Activated T-cell treated with anti-CD3 and anti-CD28 coated beads, Interleukin-2, amount 50 U/mL, for 1 hour (primary cell): ENCODE data around the gene INSL3.
A peak's percentile ranks its signal among the peaks of the same experiment; 100 is the strongest.

Experiments
- DNase-seq: peaks from one replicate; pipeline ENCODE4 v3.0.0-alpha.2; 2020

The INSL3 gene, protein sequence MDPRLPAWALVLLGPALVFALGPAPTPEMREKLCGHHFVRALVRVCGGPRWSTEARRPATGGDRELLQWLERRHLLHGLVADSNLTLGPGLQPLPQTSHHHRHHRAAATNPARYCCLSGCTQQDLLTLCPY

DNA sequence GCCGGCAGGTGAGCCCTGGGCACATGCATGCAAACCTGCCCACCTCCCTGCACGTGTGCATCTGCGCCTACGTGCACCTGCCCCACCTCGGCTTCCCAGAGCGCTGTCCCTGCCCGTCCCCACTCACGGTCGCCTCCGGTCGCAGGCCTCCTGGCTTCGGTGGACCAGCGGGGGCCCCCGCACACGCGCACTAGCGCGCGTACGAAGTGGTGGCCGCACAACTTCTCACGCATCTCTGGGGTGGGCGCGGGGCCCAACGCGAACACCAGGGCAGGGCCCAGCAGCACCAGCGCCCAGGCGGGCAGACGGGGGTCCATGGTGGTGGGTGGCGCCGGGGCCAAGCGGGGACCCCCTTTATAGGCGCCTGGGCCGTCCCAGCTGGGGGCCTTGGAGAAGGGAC is at the start of gene INSL3:
Gene INSL3 (minus strand): TSS at position 330 of the 400 bp plus-strand sequence. CDS start 13 bp downstream, at position 317.
- DNase-seq = no peak

DNA sequence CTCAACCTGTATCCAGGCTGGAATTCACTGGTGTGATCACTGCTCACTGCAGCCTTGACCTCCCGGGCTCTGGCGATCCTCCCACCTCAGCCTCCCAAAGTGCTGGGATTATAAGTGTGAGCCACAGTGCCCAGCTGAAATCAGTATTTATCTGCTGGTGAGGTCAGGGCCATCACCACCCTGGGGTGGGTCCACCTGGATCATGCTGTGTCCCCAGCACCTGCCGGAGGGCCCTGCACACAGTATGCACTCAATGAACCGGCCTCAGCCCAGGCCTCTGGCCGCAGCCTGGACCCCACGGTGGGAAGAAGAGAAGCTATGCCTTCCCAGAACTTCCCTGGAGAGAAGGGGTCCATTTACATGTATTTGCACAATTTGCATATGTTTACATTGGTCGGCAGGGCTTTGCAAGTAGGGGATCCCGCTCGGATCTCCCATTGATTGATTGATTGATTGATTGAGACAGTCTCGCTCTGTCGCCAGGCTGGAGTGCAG is 47.8 kb upstream of the INSL3 start:
- DNase-seq = no peak

DNA sequence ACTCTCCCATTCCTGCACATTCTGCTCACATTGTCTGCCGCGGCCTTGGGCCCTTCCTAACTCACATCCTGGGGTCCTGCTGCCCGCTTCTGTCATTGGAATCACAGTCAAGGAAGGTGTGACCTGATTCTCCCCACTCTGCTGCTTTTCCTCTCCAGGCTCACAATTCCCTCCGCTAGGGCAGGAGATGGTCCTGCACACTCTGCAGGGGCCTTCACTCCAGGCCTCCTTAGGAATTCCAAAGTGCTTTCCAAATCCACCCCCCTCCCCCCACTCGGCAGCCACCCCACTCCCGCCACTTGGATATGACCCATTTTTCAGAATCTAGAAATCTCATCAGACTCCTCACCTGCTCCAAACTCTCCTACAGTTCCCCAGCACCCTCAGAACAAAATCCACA is 47.4 kb upstream of the INSL3 start:
- no peak for DNase-seq

DNA sequence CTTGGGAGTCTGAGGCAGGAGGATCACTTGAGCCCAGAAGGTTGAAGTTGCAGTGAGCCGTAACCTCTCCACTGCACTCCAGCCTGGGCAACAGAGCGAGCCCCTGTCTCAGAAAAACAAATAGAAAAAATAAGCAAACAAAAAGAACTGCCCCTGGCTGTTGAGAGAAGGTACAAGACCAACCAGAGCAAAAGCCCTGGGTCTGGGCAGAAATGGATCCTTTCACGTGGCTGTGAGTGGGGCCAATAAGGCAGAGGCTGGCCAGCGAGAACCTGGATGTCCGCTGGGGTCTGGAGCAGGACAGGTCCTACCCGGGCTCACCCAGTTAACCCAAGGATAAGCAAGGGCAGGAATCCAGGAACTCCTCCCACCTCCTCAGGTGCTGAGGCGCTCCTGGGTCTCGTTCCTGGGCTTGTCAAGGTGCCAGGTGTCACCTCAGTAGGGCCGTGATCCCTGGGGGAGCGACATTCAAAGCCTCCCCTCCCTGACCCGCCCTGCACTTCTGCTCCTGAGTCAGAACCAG is 45.7 kb upstream of the INSL3 start:
- no peak for DNase-seq

DNA sequence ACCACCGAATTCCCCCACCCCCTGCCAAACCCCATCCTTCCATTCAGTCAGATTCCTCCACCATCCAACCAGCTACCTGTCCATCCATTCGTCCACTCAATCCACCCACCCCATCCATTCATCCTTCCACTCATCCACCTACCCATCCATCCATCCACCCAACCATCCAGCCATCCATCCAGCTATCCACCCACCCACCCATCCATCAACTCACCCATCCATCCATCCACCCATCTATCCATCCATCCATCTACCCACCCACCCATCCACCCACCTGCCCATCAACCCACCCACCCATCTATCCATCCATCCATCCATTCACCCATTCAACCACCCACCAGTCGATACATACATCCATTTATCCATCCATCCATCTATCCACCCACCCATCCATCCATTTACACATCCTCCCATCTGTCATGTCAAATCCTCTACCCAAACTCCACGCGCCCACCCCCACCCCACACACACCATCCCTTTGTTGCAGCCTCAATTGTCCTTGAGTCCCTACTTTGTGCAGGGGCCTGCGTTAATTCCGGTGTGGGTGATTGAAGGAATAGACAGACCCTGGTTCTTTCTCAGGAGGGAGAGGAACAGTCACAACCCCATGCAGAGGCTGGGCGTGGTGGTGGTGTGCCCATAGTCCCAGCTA is 45.1 kb upstream of the INSL3 start:
- DNase-seq = no peak

DNA sequence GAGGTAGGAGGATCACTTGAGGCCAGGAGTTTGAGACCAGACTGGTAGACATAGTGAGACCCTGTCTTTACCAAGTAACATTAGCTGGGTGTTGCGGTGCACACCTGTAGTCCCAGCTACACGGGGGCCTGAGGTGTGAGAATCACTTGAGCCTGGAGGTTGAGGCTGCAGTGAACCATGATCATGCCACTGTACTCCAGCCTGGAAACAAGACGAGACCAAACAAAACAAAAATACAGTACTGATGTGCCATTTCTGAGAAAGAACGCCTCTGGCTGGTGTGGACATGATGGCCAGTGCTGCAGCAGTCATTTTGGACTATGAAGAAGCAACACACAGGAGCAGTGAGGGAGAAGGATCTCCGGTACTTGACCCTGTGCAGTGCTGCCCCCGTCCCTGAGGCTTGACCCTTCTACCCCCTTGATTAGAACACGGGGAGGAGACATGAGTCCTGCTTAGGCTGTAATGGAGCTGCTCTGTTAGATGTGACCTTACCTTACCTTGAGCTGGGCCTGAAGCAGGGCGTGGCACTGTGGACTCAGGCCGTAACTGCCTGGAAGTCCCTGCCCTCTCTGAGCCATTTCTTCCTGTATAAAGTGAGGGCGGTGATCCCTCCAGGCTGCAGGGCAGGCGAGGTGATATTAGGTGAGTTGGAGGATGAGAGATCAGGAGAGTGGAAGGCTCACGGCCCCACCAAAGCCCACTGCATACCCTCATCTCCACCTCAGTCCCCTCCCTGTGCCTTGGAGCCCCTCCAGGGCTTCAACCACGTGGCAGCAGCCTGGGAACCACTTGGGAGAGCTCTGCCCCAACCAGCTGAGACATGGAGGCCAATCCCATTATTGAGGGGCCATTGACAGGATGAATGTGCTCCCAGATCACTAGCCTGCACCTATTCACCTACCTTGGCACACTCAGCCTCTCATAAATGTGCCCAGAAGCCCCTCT is 44.3 kb upstream of the INSL3 start:
- no peak for DNase-seq

DNA sequence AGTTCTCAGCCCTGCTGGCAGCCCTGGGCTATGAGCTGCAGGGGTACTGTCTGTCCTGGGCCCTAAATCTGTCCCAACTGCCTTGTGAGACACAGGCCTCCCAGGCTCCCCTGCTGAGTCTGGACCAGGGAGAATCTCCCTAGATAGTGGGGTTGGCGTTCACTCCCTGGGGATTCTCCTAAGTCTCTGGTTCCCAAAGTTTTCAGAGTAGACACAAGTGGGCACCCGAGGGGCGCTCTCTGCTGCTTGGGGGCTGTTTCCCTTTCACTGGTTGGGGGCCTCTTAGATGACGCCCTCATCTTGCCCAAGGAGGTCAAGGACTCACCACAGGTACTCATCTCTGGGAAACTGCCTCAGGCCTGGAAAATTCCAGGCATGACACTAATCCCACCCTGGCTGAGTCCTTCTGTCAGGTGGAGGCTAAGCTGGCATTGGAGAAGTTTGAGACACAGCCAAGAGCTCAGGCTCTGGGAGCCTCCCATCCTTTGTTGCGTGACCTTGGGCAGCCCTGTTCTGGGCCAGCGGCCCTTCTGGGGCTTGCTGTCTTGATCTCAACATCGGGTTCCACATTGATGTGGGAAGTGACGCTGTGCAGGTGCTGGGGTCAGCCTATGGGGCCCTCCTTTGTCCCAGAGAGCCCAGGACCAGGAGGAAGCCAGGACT is 42.3 kb upstream of the INSL3 start:
- no peak for DNase-seq

DNA sequence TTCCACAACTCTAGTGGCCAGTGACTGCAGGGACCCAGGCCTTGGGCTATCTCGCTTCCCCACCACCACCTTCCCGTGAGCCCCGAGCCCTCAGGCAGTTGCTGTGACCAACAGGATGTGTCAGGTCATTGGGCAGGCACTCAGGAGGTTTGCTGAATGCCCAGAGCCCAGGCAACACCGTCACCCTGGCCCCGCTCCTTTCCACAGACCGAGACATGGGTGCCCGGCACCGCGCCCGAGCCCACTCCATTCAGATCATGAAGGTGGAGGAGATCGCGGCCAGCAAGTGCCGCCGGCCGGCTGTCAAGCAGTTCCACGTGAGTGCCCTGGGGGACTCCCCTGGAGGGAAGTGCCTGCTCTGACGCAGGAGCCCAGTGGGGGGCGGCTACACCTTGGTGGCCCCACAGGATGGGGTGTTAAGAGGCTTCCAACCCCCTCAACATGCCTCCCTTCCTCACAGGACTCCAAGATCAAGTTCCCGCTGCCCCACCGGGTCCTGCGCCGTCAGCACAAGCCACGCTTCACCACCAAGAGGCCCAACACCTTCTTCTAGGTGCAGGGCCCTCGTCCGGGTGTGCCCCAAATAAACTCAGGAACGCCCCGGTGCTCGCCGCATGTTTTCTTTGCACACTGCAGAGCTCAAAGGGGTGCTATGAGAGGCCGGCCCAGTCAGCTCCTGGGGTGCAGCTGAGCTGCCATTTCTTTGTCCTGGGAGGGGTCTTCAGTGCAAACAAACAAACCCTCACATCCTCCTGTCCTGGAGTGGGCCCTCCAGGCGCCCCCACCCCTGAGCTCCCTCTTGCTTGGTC is 41.6 kb upstream of the INSL3 start:
- DNase-seq = no peak

DNA sequence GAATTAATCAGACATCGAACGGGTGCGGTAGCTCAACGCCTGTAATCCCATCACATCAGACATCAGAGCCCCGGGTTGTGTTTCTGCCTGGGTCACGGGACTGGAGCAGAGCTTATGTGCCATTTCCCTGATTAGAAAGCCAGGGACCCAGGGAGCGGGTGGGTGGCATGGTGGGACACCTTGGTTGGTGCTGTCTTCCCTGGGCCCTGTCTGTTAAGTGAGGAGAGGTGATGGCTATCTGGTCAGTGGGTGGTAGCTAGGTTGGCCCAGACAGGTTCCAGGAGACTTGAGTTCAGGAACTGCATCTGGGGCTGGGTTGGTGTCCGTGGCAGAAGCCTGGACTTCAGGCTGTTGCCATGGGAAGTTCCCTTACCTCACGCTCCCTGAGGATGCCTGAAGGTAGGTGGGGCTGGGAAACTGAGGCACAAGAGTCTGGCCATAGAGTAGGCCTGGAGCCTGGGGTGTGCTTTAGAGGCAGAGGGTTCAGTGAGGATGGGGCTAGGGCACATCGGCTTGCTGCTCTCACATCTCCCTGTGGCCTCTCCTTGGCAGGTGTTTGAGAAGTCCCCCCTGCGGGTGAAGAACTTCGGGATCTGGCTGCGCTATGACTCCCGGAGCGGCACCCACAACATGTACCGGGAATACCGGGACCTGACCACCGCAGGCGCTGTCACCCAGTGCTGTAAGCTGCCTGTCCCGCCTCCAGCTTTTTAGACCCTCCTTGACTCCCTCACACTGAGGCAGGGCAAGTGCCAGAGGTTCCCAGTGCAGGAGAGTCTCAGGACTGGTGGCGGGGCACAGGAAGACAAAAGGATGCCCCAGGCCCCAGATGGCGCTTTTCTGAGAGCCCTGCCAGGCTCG is 40.5 kb upstream of the INSL3 start:
- DNase-seq = no peak

DNA sequence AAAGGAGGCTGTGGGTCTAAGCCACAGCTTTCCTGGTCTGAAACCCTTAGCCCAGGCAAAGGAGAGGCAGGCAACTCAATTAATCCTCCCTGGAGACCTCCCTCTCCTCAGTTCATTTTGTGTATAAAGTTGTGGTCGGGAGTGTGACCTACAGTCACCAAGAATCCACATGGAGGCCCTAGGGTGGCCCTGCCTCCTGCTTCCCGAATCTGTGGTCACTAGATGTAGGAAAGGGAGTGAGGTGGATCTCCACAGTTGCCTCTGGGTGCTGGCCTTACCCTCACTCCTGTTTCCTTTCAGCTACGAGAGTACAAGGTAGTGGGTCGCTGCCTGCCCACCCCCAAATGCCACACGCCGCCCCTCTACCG is 39.7 kb upstream of the INSL3 start:
- no peak for DNase-seq

DNA sequence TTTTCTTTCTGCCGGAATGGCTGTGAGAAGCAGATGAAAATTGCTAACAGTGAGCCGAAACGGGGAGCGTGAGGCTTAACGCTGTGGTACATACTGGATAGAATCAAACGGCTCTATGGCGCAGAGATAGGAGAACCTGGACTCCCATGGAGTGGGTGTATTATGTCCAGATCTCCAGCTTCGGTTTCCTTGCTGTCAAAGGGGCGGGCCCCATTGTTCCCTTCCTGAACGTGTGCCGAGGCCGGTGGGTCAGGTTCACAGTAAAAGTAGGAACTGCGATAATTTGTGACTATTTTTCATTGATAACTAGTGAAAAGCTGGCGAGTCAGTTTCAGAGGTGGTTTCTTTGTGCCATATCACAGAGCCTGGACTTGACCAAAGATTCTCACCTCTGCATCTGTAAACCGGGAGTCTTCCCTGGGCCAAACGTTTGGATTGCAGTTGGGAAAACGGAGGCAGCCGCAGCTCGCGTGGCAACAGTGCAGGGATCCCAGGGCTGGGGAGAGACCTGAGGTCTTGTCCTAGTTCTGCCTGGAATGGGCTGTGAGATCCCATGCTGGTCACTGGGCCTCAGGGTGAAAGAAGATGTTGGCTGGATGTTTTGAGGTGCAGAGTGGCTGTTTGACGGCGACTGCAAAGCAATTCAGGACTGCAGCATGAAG is 39.1 kb upstream of the INSL3 start:
- no peak for DNase-seq

DNA sequence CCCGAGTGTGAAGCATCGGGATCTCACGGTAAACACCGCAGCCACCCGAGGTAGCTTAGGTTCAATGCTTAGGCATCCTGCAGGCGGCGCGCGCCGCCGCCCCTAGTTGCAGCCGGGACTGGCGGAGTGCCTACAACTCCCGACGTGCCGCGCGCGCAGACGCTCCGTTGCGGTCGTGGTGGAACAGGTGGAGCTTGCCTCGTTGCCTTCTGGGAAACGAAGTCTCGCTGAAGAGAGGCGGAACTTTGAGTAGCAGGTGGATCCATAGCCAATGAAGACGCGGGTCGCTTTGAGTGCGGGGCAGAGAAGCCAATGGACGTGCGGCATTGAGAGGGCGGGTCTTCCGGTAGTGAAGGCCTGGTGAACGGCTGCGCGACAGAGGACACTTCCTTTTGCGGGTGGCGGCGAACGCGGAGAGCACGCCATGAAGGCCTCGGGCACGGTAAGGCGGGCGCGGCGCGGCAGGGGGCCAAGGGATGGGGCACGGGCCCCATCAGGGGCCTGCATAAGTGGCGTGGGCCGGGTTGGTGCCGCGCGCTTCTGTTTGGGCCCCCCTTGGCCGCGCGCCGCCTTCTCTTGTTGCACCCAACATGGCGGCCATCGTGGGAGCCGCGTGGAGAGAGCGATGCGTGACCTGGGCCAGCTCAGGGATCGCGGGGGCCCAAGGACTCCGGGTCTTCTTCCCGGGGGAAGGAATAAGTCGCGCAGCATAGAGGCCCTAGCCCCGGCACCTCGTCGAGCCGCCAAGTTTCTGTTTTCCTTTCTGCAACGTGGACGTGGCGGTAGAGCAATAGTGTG is 38.4 kb upstream of the INSL3 start, which contains the start of gene RPL18A:
Gene RPL18A (plus strand): TSS at position 378 of the 798 bp plus-strand sequence. CDS start 47 bp downstream, at position 425.
- DNase-seq = peak; percentile 97

DNA sequence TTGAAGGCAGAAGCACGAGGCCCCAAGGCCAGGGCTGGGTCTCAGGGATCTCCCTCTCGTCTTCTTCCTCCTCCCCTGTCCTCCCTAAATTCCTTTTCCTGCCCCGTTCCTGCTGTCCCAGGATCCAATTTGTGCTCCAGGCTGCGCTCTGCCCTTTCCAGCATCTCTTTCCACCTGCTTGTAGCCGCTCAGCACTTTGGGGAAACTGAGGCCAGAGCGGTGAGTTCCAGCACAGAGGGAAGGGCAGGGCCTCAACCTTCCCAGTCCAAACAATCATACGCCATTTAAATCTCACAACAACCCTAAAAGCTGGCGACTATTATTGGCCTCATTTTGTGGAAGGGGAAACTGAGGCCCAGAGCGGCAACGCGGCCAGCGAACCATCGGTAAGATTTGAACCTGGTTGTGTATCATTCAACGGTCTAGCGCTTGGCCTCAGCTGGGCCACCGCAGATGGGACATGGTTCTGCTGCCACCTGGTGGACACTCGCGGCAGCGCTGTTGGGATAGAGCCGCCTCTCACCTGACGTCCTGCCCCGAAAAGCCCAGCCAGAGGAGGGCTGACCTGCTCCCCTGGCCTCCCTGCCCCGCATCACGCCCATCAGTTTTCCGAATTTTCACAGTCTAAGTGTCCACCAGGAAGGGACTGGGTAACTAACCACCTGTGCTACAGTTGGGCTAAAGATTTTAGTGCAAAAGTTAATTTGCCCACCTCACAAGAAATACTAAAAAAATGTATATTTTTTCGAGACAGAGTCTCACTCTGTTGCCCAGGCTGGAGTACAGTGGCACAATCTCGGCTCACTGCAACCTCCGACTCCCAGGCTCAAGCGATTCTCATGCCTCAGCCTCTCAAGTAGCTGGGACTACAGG is 34.2 kb upstream of the INSL3 start:
- peak; percentile 94 for DNase-seq

DNA sequence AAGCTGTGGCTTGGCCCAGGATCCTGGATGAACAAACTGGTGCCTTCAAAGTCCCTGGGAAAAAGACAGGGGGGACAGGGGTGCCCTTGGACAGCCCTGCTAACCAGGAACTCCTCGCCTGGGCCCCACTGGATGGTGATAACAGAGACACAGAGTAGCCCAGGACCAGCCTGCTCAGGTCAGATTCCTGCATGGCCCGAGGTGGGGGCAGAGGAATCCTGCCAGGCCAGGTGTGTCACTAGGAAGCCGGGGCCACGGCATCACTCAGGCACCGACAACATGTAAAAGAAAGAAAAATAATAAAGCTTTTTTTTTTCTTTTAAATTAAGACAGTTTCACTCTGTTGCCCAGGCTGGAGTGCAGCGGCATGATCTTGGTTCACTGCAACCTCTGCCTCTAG is 32.7 kb upstream of the INSL3 start:
- DNase-seq = no peak

DNA sequence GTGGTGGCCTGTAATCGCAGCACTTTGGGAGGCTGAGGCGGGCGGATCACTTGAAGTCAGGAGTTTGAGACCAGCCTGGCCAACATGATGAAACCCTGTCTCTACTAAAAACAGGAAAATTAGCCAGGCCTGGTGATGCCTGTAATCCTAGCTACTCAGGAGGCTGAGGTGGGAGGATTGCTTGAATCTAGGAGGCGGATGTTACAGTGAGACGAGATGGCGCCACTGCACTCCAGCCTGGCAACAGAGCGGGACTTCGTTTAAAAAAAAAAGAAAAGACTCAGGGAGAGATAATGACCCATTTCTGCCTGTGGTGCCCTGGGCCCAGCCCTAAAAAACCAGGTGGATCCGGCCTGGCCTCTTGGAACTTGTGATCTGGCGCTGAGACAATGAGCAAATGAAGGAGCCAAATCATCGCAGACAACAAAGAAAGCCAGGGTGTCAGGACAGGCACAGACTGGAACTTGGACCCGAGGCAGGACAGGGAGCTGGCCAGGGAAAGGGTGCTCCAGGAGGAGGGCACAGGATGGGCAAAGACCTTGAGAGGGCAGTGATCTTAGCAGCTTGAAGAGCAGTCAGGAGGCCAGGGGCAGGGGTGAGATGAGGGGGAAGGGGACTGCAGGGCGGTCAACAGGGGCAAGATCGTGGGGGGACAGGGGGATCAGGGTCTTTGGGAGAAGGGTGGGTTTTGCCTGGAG is 27.4 kb upstream of the INSL3 start:
- no peak for DNase-seq

DNA sequence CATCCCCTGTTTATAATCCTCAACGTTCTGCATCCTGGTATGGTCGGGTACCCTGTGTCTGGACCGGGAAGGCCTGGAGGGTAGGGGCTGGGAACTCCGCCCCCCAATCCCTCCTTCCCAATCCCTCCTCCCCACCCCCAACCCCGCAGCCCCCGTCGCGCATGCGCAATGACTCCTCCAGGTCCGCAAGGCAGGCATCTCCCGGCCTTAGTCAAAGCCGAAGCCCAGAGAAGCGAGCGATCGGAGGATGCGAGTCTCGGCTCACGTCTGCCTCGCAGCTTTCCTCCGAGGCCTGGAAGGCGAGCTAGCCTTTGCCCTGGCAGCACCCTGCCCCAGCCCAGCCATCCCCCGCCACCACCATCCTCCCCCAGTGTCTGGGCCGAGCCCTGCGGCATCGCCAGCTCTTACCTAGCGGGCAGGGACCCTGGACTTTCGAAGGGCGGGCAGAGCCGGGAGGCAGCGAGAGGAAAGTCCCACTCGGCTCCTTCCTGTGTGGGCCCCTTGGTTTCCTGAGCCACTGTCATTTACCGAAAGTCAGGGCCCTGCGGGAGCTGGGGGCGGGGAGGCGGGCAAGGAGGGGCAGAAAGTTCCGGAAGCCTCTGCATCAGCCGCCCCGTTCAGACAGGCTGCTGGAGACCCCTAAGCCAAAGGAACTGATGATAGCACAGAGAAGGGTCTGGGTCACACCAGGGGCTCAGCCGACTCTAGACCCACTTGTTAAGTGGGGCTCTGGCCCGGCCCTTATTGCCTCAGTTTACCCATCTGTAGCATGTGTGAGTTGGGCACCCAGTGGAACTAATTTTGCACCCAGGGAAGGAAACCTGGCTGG is 26.4 kb upstream of the INSL3 start, which contains the start of gene JAK3:
Gene JAK3 (minus strand): TSS at position 445 of the 829 bp plus-strand sequence. CDS start 3,565 bp downstream, outside the sequence.
- peak; percentile 80 for DNase-seq

DNA sequence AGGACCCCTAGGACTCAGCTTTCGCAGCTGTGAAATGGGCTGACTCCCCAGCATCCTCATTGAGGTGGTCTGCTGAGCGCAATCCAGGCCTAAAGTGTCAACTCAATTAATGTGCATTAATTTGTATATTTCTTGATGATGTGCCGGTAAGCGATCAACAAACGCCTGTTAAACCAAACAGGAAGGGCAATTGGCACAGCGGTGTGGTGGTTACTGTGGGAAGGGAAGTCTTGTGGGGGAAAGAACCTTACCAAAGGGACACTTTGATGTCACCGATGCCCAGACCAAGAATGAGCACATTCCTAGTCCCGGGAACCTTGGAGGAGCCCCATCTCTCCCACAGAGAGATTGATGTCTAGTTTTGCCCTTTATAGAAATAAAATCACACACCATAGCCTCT is 24.8 kb upstream of the INSL3 start:
- no peak for DNase-seq
